ENCODE measurements around the gene EPHA6. TPM values are rescaled to one million over a fixed set of nuclear protein-coding genes. Genes with fewer than 3 reads are reported as not detected.

The EPHA6 gene
- total RNA-seq, 4 donors from 2014 or later = 2.1 to 7.0 (median 5.8) TPM

DNA sequence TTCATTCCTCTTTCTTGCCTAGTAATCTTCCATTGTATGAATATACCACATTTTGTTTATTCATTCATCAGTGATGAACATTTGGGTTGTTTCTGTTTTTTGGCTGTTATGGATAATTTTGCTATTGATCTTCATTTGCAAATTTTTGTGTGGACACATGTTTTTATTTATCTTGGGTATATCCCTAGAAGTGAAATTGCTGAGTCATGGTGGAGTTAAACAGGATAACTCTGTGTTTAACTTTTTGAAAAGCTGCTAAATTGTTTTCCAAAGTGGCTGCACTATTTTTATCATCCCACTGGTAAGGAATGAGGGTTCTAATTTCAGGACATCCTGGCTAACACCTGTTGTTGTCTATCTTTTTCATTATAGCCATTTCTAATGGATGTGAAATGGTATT, 875.6 kb downstream of the EPHA6 start:
- TF ChIP-seq CTCF (IDR thresholded peaks at IDR 0.05) = no peak
- TF ChIP-seq POLR2A (IDR thresholded peaks at IDR 0.05) = no peak
- no peak overlapping the region for H3K27ac ChIP-seq
- H3K4me3 ChIP-seq (replicated peaks in 1 of 3) = no peak overlapping the region
- no peaks in the 10 kb centered on the region for H3K9me3 ChIP-seq
- no peaks in the 10 kb centered on the region for H3K36me3 ChIP-seq
- intact Hi-C loops (cut with DNase I) = no loop called here
- peaks cover 0 to 2% of the 10 kb centered on the region in 2 donors for H3K4me1 ChIP-seq
- no peak for DNase-seq
- no peaks in the 10 kb centered on the region for H3K27me3 ChIP-seq

DNA sequence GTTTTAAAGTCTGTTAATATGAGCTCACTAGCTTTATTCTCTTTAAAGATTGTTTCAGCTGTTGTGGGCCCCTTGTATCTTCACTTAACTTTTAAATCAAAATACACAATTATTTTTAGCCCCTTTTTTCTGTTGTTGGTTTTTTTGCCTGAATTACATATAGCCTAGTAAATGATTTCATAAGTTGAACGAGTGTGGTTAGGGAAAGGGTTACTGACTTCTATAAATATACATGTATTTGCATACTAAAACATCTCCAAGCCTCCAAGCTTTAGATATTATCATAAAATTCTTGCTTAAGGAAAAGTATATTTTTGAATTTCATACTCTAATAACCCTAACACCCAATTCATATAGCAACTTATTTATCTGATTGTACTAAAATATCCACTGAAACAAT, 877.0 kb downstream of the EPHA6 start:
- Histone ChIP-seq H3K27ac (no peak overlapping the region), H3K4me3 (replicated peaks in 1 of 3) (no peak overlapping the region), H3K36me3 (no peaks in the 10 kb centered on the region), H3K9me3 (no peaks in the 10 kb centered on the region), H3K27me3 (no peaks in the 10 kb centered on the region), H3K4me1 (peaks cover 0 to 2% of the 10 kb centered on the region in 2 donors)
- no peak for TF ChIP-seq CTCF (IDR thresholded peaks at IDR 0.05)
- TF ChIP-seq POLR2A (IDR thresholded peaks at IDR 0.05) = no peak
- DNase-seq = no peak
- intact Hi-C loops (cut with DNase I) = no loop called here
- WGBS, 2 donors = 84 to 86% methylated on average over 1 of the region's 1 CpG

DNA sequence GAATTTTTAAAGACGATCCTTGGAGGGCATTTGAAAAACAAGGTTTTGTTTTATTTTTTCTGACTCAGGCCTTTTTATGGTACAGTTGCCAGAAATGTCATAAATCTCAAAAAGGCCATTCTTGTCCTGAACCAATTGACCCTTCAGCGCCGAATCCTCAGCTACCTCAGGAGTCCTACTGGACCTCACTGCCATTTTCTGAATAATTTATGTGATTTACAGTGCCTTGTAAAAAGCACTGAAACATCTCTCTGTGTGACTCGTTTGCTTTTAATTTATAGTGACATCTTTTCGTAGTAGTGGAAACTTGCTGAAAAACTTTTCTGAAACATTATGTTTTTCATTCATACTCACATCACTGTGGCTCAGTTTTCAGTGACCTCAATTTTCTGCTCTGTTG, 878.0 kb downstream of the EPHA6 start:
- Histone ChIP-seq H3K27ac (no peak overlapping the region), H3K27me3 (no peaks in the 10 kb centered on the region), H3K4me3 (replicated peaks in 1 of 3) (no peak overlapping the region), H3K36me3 (no peaks in the 10 kb centered on the region), H3K4me1 (peaks cover 0 to 2% of the 10 kb centered on the region in 2 donors), H3K9me3 (no peaks in the 10 kb centered on the region)
- WGBS, 2 donors = 73 to 84% methylated on average over 5 of the region's 5 CpGs
- no peak for DNase-seq
- intact Hi-C loops (cut with DNase I) = no loop called here
- TF ChIP-seq POLR2A (IDR thresholded peaks at IDR 0.05) (no peak), CTCF (IDR thresholded peaks at IDR 0.05) (no peak)

DNA sequence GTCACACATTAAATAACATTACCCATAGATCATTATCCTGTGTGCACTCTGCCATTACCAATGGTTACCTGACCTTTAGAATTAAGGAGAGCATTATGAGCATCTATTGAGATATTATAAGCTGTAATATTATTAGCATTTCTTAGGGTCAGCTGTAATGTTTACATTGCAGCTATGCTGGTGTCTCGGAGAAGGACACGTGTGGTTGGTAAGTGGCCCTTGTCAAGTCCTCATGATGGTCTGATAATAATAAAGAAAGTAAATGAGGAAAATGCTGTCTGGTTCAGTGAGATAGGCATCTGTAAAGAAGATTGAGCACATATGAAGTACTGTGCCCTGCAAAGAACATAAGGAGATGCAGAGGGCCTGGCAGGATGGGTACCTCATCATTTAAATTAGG, 878.4 kb downstream of the EPHA6 start:
- DNase-seq = no peak
- Histone ChIP-seq H3K36me3 (no peaks in the 10 kb centered on the region), H3K4me1 (peaks cover 0 to under 1% of the 10 kb centered on the region in 2 donors), H3K27ac (no peak overlapping the region), H3K9me3 (no peaks in the 10 kb centered on the region), H3K27me3 (no peaks in the 10 kb centered on the region), H3K4me3 (replicated peaks in 1 of 3) (no peak overlapping the region)
- TF ChIP-seq POLR2A (IDR thresholded peaks at IDR 0.05) = no peak
- no peak for TF ChIP-seq CTCF (IDR thresholded peaks at IDR 0.05)
- intact Hi-C loops (cut with DNase I) = no loop called here
- WGBS, 2 donors = 42 to 52% methylated on average over 2 of the region's 2 CpGs

DNA sequence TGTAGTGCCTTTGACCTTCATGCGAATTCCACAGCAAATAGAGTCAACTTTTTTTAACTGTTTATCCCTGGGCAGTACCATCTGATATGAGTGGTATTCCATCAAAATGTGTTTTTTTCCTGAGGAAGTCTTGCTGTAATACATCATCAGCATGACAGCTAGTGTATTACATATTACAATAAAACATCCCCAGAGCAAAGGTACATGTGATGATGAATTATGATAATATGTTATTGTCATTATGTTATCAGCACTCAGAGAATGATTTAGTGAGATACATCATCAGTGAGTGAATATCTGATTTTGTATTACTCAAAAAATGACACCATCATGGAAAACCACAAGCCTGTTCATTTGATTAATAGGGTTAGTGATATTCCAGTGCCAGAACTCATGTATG, 880.5 kb downstream of the EPHA6 start:
- WGBS, 2 donors = 84 to 93% methylated on average over 1 of the region's 1 CpG
- intact Hi-C loops (cut with DNase I) = no loop called here
- Histone ChIP-seq H3K9me3 (no peaks in the 10 kb centered on the region), H3K4me3 (replicated peaks in 1 of 3) (no peak overlapping the region), H3K27ac (no peak overlapping the region), H3K27me3 (no peaks in the 10 kb centered on the region), H3K4me1 (no peaks in the 10 kb centered on the region), H3K36me3 (no peaks in the 10 kb centered on the region)
- TF ChIP-seq CTCF (IDR thresholded peaks at IDR 0.05) (no peak), POLR2A (IDR thresholded peaks at IDR 0.05) (no peak)
- no peak for DNase-seq
